ENCODE data around the gene FBXO45.

- TF ChIP-seq, protein P1, sequence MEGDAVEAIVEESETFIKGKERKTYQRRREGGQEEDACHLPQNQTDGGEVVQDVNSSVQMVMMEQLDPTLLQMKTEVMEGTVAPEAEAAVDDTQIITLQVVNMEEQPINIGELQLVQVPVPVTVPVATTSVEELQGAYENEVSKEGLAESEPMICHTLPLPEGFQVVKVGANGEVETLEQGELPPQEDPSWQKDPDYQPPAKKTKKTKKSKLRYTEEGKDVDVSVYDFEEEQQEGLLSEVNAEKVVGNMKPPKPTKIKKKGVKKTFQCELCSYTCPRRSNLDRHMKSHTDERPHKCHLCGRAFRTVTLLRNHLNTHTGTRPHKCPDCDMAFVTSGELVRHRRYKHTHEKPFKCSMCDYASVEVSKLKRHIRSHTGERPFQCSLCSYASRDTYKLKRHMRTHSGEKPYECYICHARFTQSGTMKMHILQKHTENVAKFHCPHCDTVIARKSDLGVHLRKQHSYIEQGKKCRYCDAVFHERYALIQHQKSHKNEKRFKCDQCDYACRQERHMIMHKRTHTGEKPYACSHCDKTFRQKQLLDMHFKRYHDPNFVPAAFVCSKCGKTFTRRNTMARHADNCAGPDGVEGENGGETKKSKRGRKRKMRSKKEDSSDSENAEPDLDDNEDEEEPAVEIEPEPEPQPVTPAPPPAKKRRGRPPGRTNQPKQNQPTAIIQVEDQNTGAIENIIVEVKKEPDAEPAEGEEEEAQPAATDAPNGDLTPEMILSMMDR (IDR thresholded peaks at IDR 0.05; ENCODE audit: borderline replicate concordance, extremely low read depth, low read length, poor library complexity, severe bottlenecking) = no peak
- no peak for TF ChIP-seq EZH2 (IDR thresholded peaks at IDR 0.05; ENCODE audit: borderline replicate concordance, low read depth, low read length, severe bottlenecking)
Measured at GRCh38 chr3:196611761-196612483, 43.5 kb downstream of the FBXO45 start.
